Measurements from ENCODE around the gene MOB2. TPM values are rescaled to one million over a fixed set of nuclear protein-coding genes. Genes with fewer than 3 reads are reported as not detected.

MOB2 gene
- total RNA-seq, 2 experiments from 2014 or later: 13.2 to 14.0 TPM

DNA sequence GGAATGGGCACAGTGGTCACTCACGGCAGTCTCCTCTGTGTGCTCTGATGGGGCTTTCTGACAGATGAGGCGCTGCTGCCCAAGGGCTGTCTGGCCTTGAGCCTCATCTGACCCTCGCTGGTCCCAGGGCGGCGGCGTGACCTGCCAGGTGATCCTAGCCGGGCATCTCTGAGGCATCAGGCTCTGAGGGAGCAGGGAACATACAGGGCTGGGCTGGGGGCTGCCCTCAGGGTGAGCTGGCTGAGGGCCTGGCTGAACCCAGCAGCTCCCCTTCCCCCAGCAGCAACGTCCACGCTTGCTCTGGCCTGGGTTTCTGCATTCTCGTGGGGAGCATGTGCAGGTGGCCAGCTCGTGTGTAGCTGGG is 47.6 kb downstream of the MOB2 start:
- intact Hi-C loops (cut with micrococcal nuclease): no loop called here
- DNase-seq (no peak), ATAC-seq (no peak)
- no peaks in the 10 kb centered on the region for H3K36me3 Mint-ChIP-seq (ENCODE audit: low read depth)
- ChIA-PET POLR2A (no interaction called here), CTCF (no interaction called here)
- no peak overlapping the region for H3K4me3 Mint-ChIP-seq
- H3K4me1 Mint-ChIP-seq (ENCODE audit: low read depth): no peaks in the 10 kb centered on the region
- H3K27ac Mint-ChIP-seq: no peak overlapping the region
- H3K9me3 Mint-ChIP-seq: no peaks in the 10 kb centered on the region
- TF ChIP-seq CTCF (IDR thresholded peaks at IDR 0.05): no peak
- no peaks in the 10 kb centered on the region for H3K27me3 Mint-ChIP-seq

GRCh38 chr11:1438261-1438966 is 48.2 kb downstream of the MOB2 start:
- no peak for DNase-seq
- POLR2A ChIA-PET: no interaction called here
- Mint-ChIP-seq H3K4me1 (ENCODE audit: low read depth) (no peaks in the 10 kb centered on the region), H3K4me3 (no peak overlapping the region), H3K27ac (no peak overlapping the region), H3K9me3 (no peaks in the 10 kb centered on the region), H3K36me3 (ENCODE audit: low read depth) (no peaks in the 10 kb centered on the region), H3K27me3 (no peaks in the 10 kb centered on the region)
- CTCF ChIA-PET: no interaction called here
- TF ChIP-seq CTCF (IDR thresholded peaks at IDR 0.05): no peak
- intact Hi-C loops (cut with micrococcal nuclease): no loop called here
- no peak for ATAC-seq

DNA sequence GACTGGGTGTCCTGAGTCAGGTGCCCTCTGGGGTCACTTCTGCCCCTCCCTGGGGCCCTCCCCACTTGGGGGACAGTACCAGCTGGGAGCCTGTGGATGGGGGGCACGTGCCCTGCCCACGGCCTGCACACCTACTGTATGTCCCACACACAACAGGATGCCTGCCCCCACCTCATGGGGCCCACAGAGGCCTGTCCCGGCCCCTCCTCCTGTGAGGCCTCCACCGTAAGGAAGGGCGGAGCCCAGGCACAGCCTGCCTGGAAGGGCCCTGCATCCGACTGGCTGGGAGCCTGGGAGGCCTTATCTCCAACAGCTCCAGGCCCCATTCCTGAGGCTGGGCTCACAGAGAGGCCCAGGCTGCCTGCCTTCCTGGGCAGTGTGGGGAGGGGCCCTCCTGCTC is 49.1 kb downstream of the MOB2 start:
- POLR2A ChIA-PET: no interaction called here
- no peak for ATAC-seq
- no peak overlapping the region for H3K4me3 Mint-ChIP-seq

DNA sequence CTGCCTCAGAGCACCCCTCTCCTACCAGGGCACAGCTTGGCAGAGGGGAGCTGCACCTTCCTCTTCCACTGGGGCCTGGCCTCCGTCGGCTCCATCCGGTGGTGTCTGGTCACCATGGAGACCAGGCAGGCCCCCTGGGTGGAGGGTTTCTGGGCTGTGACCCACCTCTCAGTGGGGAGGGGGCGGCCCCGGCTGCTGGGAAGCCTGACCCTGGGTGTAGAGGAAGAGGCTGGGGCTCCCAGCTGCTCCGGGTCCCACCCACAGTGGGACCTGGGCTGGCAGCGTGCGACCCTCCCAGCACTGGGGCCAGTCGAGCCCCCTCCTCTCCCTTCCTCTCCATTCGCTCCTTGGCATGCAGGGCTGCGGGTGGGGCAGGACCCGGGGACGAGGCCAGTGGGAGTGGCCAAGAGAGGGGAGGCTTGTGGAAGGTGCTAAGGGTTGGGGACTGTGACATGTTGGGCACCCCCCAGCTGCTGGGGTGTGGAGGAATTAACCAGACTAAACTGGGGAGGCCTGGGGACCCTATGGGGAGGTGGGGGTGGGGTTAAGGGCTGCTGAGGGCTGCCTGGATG is 50.0 kb downstream of the MOB2 start:
- POLR2A ChIA-PET: no interaction called here
- ATAC-seq: no peak

More for the DNA sequence above, 49.1 kb downstream of the MOB2 start:
- no peaks in the 10 kb centered on the region for H3K9me3 Mint-ChIP-seq
- no peaks in the 10 kb centered on the region for H3K36me3 Mint-ChIP-seq (ENCODE audit: low read depth)
- intact Hi-C loops (cut with micrococcal nuclease): no loop called here
- DNase-seq: no peak
- no peaks in the 10 kb centered on the region for H3K4me1 Mint-ChIP-seq (ENCODE audit: low read depth)
- no peaks in the 10 kb centered on the region for H3K27me3 Mint-ChIP-seq
- CTCF ChIA-PET: no interaction called here
- H3K27ac Mint-ChIP-seq: no peak overlapping the region
- no peak for TF ChIP-seq CTCF (IDR thresholded peaks at IDR 0.05)

More for the DNA sequence above, 50.0 kb downstream of the MOB2 start:
- DNase-seq: no peak
- intact Hi-C loops (cut with micrococcal nuclease): no loop called here
- TF ChIP-seq CTCF (IDR thresholded peaks at IDR 0.05): no peak
- Mint-ChIP-seq H3K27me3 (no peaks in the 10 kb centered on the region), H3K36me3 (ENCODE audit: low read depth) (no peaks in the 10 kb centered on the region), H3K9me3 (no peaks in the 10 kb centered on the region), H3K27ac (no peak overlapping the region), H3K4me1 (ENCODE audit: low read depth) (no peaks in the 10 kb centered on the region), H3K4me3 (no peak overlapping the region)
- CTCF ChIA-PET: no interaction called here
